IMR-90 (cell line): ENCODE data around the gene WWC1. TPM values are rescaled to one million over a fixed set of nuclear protein-coding genes. Genes with fewer than 3 reads are reported as not detected.

Source experiments
- ATAC-seq: fragments of 200-7000 bp; cut with Tn5 transposase; 2 replicates; pipeline ENCODE4 v1.9.1; 2020; ENCODE audit warnings: low read depth, mild to moderate bottlenecking, moderate library complexity
- BruUV-seq: library from RNA; stranded (reverse); fragments of 400-500 nt; replicated peaks from 2 replicates; lab custom pipeline; 2021; lab: Mats Ljungman, UMichigan
- CTCF ChIA-PET: fragments of 300-600 bp; formaldehyde crosslinking; extraction: SDS; loops from one replicate; lab custom pipeline; 2021; ENCODE audit warnings: antibody characterized with exemption; lab: Yijun Ruan, JAX
- POLR2A ChIA-PET: fragments of 300-600 bp; sonication (Branson Sonifier 250); formaldehyde crosslinking; loops from one replicate; lab custom pipeline; 2022; ENCODE audit warnings: antibody characterized with exemption; ENCODE audit not compliant: unreplicated experiment; lab: Charles Lee
- DNase-seq: peaks from one replicate; pipeline ENCODE4 v3.0.0; 2013
- H2AFZ ChIP-seq: replicated peaks from 2 replicates; pipeline ENCODE3; 2013; ENCODE audit warnings: low read length, mild to moderate bottlenecking; ENCODE audit not compliant: poor library complexity
- H2AK5ac ChIP-seq: 2 replicates; pipeline ENCODE4 v1.6.1; 2013; ENCODE audit warnings: low read depth, low read length, inconsistent platforms
- H2AK9ac ChIP-seq: replicated peaks from 2 replicates; pipeline ENCODE3; 2013; ENCODE audit warnings: mild to moderate bottlenecking, low read depth, low read length, moderate library complexity; ENCODE audit not compliant: poor library complexity
- H2BK120ac ChIP-seq: 2 replicates; pipeline ENCODE4 v1.6.1; 2013; ENCODE audit warnings: low read depth, low read length, inconsistent platforms
- H2BK15ac ChIP-seq: 3 replicates; pipeline ENCODE4 v1.6.1; 2013; ENCODE audit warnings: low read depth, low read length, inconsistent platforms
- H2BK20ac ChIP-seq: 2 replicates; pipeline ENCODE4 v1.6.1; 2013; ENCODE audit warnings: low read depth, mild to moderate bottlenecking, inconsistent platforms, low read length, moderate library complexity
- H2BK5ac ChIP-seq: 2 replicates; pipeline ENCODE4 v1.6.1; 2013; ENCODE audit warnings: mild to moderate bottlenecking, low read depth, low read length, inconsistent platforms; ENCODE audit not compliant: poor library complexity, severe bottlenecking
- H3K14ac ChIP-seq: replicated peaks from 2 replicates; pipeline ENCODE4 v1.6.1; 2013; ENCODE audit warnings: low read depth, low read length, inconsistent platforms
- H3K18ac ChIP-seq: 2 replicates; pipeline ENCODE4 v1.6.1; 2013; ENCODE audit warnings: low read depth, low read length, control low read depth
- H3K23ac ChIP-seq: 2 replicates; pipeline ENCODE4 v1.6.1; 2013; ENCODE audit warnings: low read depth, low read length, inconsistent platforms
- H3K27ac ChIP-seq: 2 replicates; pipeline ENCODE4 v1.5.1; 2013; ENCODE audit warnings: mild to moderate bottlenecking, control low read depth, low read length; ENCODE audit not compliant: insufficient read depth
- H3K27me3 ChIP-seq: 2 replicates; pipeline ENCODE4 v1.6.1; 2013; ENCODE audit warnings: low read length; ENCODE audit not compliant: control insufficient read depth, insufficient read depth
- H3K36me3 ChIP-seq: 2 replicates; pipeline ENCODE4 v1.6.1; 2013; ENCODE audit warnings: low read length, mixed read lengths; ENCODE audit not compliant: control insufficient read depth, insufficient read depth
- H3K4ac ChIP-seq: 2 replicates; pipeline ENCODE4 v1.6.1; 2013; ENCODE audit warnings: low read depth, low read length, inconsistent platforms
- H3K4me1 ChIP-seq: 2 replicates; pipeline ENCODE4 v1.6.1; 2013; ENCODE audit warnings: low read length, mixed read lengths; ENCODE audit not compliant: control insufficient read depth, insufficient read depth
- H3K4me2 ChIP-seq: 2 replicates; pipeline ENCODE4 v1.6.1; 2013; ENCODE audit warnings: low read depth, mild to moderate bottlenecking, control low read depth, low read length, moderate library complexity
- H3K4me3 ChIP-seq: 2 replicates; pipeline ENCODE4 v1.5.1; 2013; ENCODE audit warnings: low read depth, mild to moderate bottlenecking, control low read depth, low read length, moderate library complexity; ENCODE audit not compliant: insufficient read depth
- H3K56ac ChIP-seq: 2 replicates; pipeline ENCODE4 v1.6.1; 2013; ENCODE audit warnings: low read length, inconsistent platforms; ENCODE audit not compliant: insufficient read depth; ENCODE audit errors: extremely low read depth
- H3K79me1 ChIP-seq, 2 experiments: 2 replicates each; pipeline ENCODE4 v1.6.1; 2013; ENCODE audit warnings: low read length in 2 of 2, inconsistent platforms in 1 of 2, low read depth in 1 of 2
- H3K9ac ChIP-seq: 2 replicates; pipeline ENCODE4 v1.6.1; 2013; ENCODE audit warnings: low read depth, low read length, control low read depth
- H3K9me1 ChIP-seq: 2 replicates; pipeline ENCODE4 v1.6.1; 2013; ENCODE audit warnings: low read length, inconsistent platforms; ENCODE audit not compliant: insufficient read depth
- H3K9me3 ChIP-seq: 2 replicates; pipeline ENCODE4 v1.6.1; 2013; ENCODE audit warnings: low read length; ENCODE audit not compliant: control insufficient read depth, insufficient read depth
- H4K20me1 ChIP-seq: 2 replicates; pipeline ENCODE4 v1.6.1; 2013; ENCODE audit warnings: low read length, inconsistent platforms; ENCODE audit not compliant: insufficient read depth
- H4K5ac ChIP-seq: 2 replicates; pipeline ENCODE4 v1.6.1; 2013; ENCODE audit warnings: mild to moderate bottlenecking, low read depth, low read length, control low read depth
- H4K8ac ChIP-seq, 2 experiments: 2 replicates each; pipeline ENCODE4 v1.6.1; 2013; ENCODE audit warnings: low read depth in 2 of 2, low read length in 2 of 2, control low read depth in 1 of 2, inconsistent platforms in 1 of 2
- H4K91ac ChIP-seq: 2 replicates; pipeline ENCODE4 v1.6.1; 2013; ENCODE audit warnings: low read depth, low read length, inconsistent platforms; ENCODE audit not compliant: insufficient read depth
- BHLHE40 ChIP-seq: fragments of 150-350 bp; IDR thresholded peaks from 2 replicates; pipeline ENCODE4 v1.6.1; 2016; ENCODE audit warnings: mild to moderate bottlenecking, low read depth, low read length
- CEBPB ChIP-seq: IDR thresholded peaks from 2 replicates; pipeline ENCODE4 v1.6.1; 2012; ENCODE audit warnings: low read depth, low read length, improper control_type of control experiment
- CHD1 ChIP-seq: IDR thresholded peaks from 2 replicates; pipeline ENCODE4 v1.6.1; 2012; ENCODE audit warnings: low read depth, low read length, improper control_type of control experiment
- FOS ChIP-seq: fragments of 150-350 bp; IDR thresholded peaks from 2 replicates; pipeline ENCODE4 v1.6.1; 2016; ENCODE audit warnings: low read depth, low read length
- MXI1 ChIP-seq: IDR thresholded peaks from 2 replicates; pipeline ENCODE4 v1.6.1; 2012; ENCODE audit warnings: low read depth, mild to moderate bottlenecking, low read length, moderate library complexity, borderline replicate concordance
- NFE2L2 ChIP-seq: fragments of 150-350 bp; IDR thresholded peaks from 2 replicates; pipeline ENCODE4 v1.6.1; 2016; ENCODE audit warnings: low read depth, mild to moderate bottlenecking, low read length
- POLR2A ChIP-seq: IDR thresholded peaks from 2 replicates; pipeline ENCODE4 v1.6.1; 2012; ENCODE audit warnings: mild to moderate bottlenecking, low read depth, low read length
- RFX5 ChIP-seq: IDR thresholded peaks from 2 replicates; pipeline ENCODE4 v1.8.0; 2012; ENCODE audit warnings: low read depth, mild to moderate bottlenecking, low read length, moderate library complexity
- SMC3 ChIP-seq: fragments of 150-350 bp; IDR thresholded peaks from 2 replicates; pipeline ENCODE4 v1.6.1; 2016; ENCODE audit warnings: low read depth, mild to moderate bottlenecking, antibody characterized with exemption, low read length, moderate library complexity
- WGBS, 2 experiments: methylation state at CpG; one replicate each; pipeline versions ENCODE4 v1.1.5 to v1.1.7; 2013; ENCODE audit warnings: missing lambda C conversion rate in 2 of 2; ENCODE audit not compliant: insufficient read length in 1 of 2; ENCODE audit errors: extremely low coverage in 2 of 2; 5-methylcytosine and 5-hydroxymethylcytosine counted together
- dilution Hi-C: fragments of 300-500 bp; cut with HindIII; formaldehyde crosslinking; loops from one replicate; pipeline ENCODE4 v1.14.3; 2018; ENCODE audit warnings: low sequenced_read_pairs; ENCODE audit not compliant: unreplicated experiment
- in situ Hi-C: fragments of 300-500 bp; cut with MboI; formaldehyde crosslinking; loops from 3 replicates; pipeline ENCODE4 v1.14.3; 2019; ENCODE audit warnings: low sequenced_read_pairs, inconsistent platforms, mixed read lengths
- intact Hi-C: fragments of 100-400 bp; cut with micrococcal nuclease; formaldehyde crosslinking; loops from 2 replicates; pipeline ENCODE4 v1.10.0; 2022
- polyA plus RNA-seq, 3 experiments: library from polyadenylated mRNA; depleted of rRNA; stranded (reverse); fragments of >200 nt; gene quantifications; 2 replicates each; pipeline ENCODE4 v1.2.3, GENCODE V29; 2012; ENCODE audit warnings: low replicate concordance in 1 of 3
- total RNA-seq: library from RNA; depleted of rRNA; stranded (reverse); fragments of >200 nt; gene quantifications from 2 replicates; pipeline ENCODE4 v1.2.3, GENCODE V29; 2012
- TF ChIP-seq, protein P1 (sequence below): fragments of 150-350 bp; IDR thresholded peaks from 2 replicates; pipeline ENCODE4 v1.6.1; 2017; ENCODE audit warnings: mild to moderate bottlenecking, antibody characterized with exemption, low read length, low read depth
- TF ChIP-seq, protein P2 (sequence below): conservative IDR thresholded peaks from 2 replicates; pipeline ENCODE4 v1.5.1; 2012; ENCODE audit warnings: mild to moderate bottlenecking, low read depth, low read length, improper control_type of control experiment

WWC1 gene
- total and polyA plus RNA-seq, 2 of the 4 experiments (the other 2 are of a cell fraction), result 9.1 to 10.3 TPM

DNA sequence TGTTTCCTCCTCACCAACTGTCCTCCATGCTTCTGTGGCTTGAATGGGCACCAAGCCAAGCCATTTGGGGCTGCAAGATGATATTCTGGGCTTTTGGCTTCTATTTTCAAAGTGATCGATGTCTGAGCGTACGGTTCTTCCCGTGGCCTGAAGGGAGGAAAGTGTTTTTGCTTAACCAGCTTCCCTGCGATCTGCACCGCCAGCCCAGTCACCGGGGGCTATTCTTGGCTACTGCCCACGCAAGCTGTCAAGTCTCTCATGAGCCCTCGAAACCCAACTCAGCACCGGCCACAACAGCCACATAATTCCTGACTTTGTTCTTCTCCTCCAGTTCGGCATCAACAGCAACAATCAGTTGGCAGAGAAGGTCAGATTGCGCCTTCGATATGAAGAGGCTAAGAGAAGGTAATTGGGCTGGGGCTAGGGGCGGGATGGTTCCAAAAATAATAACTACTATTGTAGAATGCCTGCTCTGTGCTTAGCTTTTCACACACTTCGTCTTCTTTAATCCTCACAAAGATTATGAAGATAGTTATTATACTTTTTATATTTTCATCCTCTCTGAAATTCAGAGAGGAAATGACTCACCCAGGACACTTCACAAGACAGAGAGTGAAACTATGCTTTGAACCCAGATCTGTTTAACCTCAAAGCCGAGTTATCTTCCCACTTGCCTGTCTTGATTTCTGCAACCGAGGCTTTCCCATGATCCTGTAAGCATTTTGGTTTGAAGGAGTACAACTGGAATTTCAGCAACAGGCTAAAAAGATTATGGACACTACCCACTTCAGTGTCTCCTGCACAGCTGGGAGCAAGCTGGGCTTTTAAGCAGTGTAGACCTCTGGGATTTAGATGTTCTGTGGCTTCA is 118.4 kb downstream of the WWC1 start (continued):
- TF ChIP-seq FOS, result 0 out of 2 replicates have a peak, but pooled peaks have one; percentile 25
- TF ChIP-seq MXI1, result no peak
- no peak for TF ChIP-seq POLR2A
- no peak for TF ChIP-seq NFE2L2

DNA sequence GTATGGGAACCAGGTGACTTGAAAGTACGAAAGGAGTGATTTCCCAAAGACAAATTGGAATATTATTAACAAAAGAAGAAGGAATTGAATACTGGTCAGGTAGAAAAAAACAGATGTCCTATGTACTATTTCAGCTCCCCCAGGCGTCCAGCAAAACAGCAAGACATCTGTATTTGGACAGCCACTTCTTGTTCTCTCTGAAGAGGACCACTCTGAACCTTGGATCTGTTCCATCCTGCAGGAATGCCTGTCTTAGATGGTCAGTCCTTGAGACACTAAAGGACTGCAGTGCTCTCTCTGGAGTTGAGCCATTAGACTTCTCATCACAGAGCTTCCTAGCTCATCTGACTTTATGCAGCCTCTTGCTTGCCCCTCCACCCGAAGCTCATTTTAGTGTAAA is 120.4 kb downstream of the WWC1 start:
- Histone ChIP-seq H3K4ac (no peak overlapping the region), H3K4me3 (no peak overlapping the region), H3K27me3 (no peaks in the 10 kb centered on the region), H4K8ac (no peak overlapping the region), H3K9me3 (no peaks in the 10 kb centered on the region), H2BK20ac (no peak overlapping the region), H2BK5ac (no peak overlapping the region), H3K23ac (no peak overlapping the region), H3K56ac (no peak overlapping the region), H3K4me1 (peaks cover 9% of the 10 kb centered on the region), H4K91ac (no peak overlapping the region), H2AFZ (no peak overlapping the region), H3K14ac (no peak overlapping the region), H3K27ac (no peak overlapping the region), H3K18ac (no peak overlapping the region), H3K4me2 (no peak overlapping the region), H3K9me1 (peaks cover 7% of the 10 kb centered on the region; the same call in 1 of the 2 replicates), H2AK5ac (no peak overlapping the region), H2AK9ac (no peak overlapping the region), H2BK15ac (no peak overlapping the region), H4K5ac (no peak overlapping the region), H3K79me1 (no peaks in the 10 kb centered on the region), H4K20me1 (0 out of 2 replicates have a peak, but pooled peaks cover 4% of the 10 kb centered on the region), H2BK120ac (no peak overlapping the region), H3K36me3 (peaks cover 8% of the 10 kb centered on the region), H3K9ac (no peak overlapping the region)
- BruUV-seq, result no TSS peak
- in situ Hi-C loops (no loop called here), intact Hi-C loops (no loop called here), dilution Hi-C loops (no loop called here)
- POLR2A ChIA-PET, result no interaction called here
- WGBS, 2 experiments, result 100% methylated on average over 1 of the region's 3 CpGs; no CpG with 5 or more reads in 1 of the 2 experiments
- no peak for ATAC-seq
- DNase-seq, result no peak
- CTCF ChIA-PET, result no interaction called here
- TF ChIP-seq RFX5, result no peak
- TF ChIP-seq NFE2L2, result no peak
- no peak for TF ChIP-seq CHD1
- TF ChIP-seq FOS, result no peak
- TF ChIP-seq, protein P1, sequence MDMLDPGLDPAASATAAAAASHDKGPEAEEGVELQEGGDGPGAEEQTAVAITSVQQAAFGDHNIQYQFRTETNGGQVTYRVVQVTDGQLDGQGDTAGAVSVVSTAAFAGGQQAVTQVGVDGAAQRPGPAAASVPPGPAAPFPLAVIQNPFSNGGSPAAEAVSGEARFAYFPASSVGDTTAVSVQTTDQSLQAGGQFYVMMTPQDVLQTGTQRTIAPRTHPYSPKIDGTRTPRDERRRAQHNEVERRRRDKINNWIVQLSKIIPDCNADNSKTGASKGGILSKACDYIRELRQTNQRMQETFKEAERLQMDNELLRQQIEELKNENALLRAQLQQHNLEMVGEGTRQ, result no peak
- TF ChIP-seq SMC3, result no peak
- no peak for TF ChIP-seq CEBPB
- TF ChIP-seq POLR2A, result no peak
- TF ChIP-seq BHLHE40, result no peak
- TF ChIP-seq, protein P2, sequence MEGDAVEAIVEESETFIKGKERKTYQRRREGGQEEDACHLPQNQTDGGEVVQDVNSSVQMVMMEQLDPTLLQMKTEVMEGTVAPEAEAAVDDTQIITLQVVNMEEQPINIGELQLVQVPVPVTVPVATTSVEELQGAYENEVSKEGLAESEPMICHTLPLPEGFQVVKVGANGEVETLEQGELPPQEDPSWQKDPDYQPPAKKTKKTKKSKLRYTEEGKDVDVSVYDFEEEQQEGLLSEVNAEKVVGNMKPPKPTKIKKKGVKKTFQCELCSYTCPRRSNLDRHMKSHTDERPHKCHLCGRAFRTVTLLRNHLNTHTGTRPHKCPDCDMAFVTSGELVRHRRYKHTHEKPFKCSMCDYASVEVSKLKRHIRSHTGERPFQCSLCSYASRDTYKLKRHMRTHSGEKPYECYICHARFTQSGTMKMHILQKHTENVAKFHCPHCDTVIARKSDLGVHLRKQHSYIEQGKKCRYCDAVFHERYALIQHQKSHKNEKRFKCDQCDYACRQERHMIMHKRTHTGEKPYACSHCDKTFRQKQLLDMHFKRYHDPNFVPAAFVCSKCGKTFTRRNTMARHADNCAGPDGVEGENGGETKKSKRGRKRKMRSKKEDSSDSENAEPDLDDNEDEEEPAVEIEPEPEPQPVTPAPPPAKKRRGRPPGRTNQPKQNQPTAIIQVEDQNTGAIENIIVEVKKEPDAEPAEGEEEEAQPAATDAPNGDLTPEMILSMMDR, result no peak
- no peak for TF ChIP-seq MXI1
